HL-60 (cell line): ENCODE data around the gene KCNG3.

Experiments
- DNase-seq, 2 experiments: peaks; one replicate each; pipeline ENCODE4 v3.0.0-alpha.2; 2010 to 2020; ENCODE audit warnings: low read depth in 1 of 2, low spot score in 1 of 2
- H3K27ac ChIP-seq: fragments of 250-450 bp; sonication (Bioruptor Pico); replicated peaks from 2 replicates; pipeline ENCODE4 v1.5.1; 2020; ENCODE audit warnings: mild to moderate bottlenecking, moderate library complexity
- H3K27me3 ChIP-seq: fragments of 250-450 bp; sonication (Bioruptor Pico); 2 replicates; pipeline ENCODE4 v1.5.1; 2021; ENCODE audit warnings: mild to moderate bottlenecking, moderate library complexity; ENCODE audit not compliant: insufficient read depth, poor library complexity, severe bottlenecking
- H3K4me3 ChIP-seq: replicated peaks from 2 replicates; pipeline ENCODE4 v1.5.1; 2011; ENCODE audit warnings: mild to moderate bottlenecking, control low read depth, low read length; ENCODE audit not compliant: insufficient read depth
- CTCF ChIP-seq: IDR thresholded peaks from one replicate; pipeline ENCODE4 v1.5.1; 2011; ENCODE audit warnings: low read length, control low read depth, inconsistent platforms; ENCODE audit not compliant: insufficient read depth
- GABPA ChIP-seq: IDR thresholded peaks from 2 replicates; pipeline ENCODE4 v1.6.1; 2012; ENCODE audit warnings: low read depth
- POLR2AphosphoS5 ChIP-seq: IDR thresholded peaks from 2 replicates; pipeline ENCODE4 v1.6.1; 2012; ENCODE audit warnings: low read depth
- REST ChIP-seq: IDR thresholded peaks from 2 replicates; pipeline ENCODE4 v1.6.1; 2012; ENCODE audit warnings: low read depth; ENCODE audit not compliant: insufficient replicate concordance
- SPI1 ChIP-seq: IDR thresholded peaks from 2 replicates; pipeline ENCODE4 v1.6.1; 2012; ENCODE audit warnings: low read depth, mild to moderate bottlenecking, borderline replicate concordance

Gene KCNG3

GRCh38 chr2:42495234-42495581, 1.4 kb upstream of the KCNG3 start:
- no peak overlapping the region for H3K4me3 ChIP-seq
- no peak overlapping the region for H3K27ac ChIP-seq
- TF ChIP-seq REST, result no peak
- TF ChIP-seq CTCF, result no peak
- no peak for TF ChIP-seq GABPA
- no peak for TF ChIP-seq SPI1
- TF ChIP-seq POLR2AphosphoS5, result no peak
- H3K27me3 ChIP-seq, result peaks cover 20% of the 10 kb centered on the region
- no peak for DNase-seq

GRCh38 chr2:42494355-42495233, 812 bp upstream of the KCNG3 start:
- DNase-seq, result peak; percentile 60 to 72
- peak; percentile 86 for TF ChIP-seq CTCF
- no peak for TF ChIP-seq GABPA
- TF ChIP-seq POLR2AphosphoS5, result no peak
- peak overlapping the region; percentile 43 for H3K4me3 ChIP-seq
- peaks cover 20% of the 10 kb centered on the region for H3K27me3 ChIP-seq
- H3K27ac ChIP-seq, result no peak overlapping the region

GRCh38 chr2:42492691-42493467, 903 bp downstream of the KCNG3 start:
- Histone ChIP-seq H3K4me3 (no peak overlapping the region), H3K27me3 (peaks cover 20% of the 10 kb centered on the region), H3K27ac (no peak overlapping the region)
- no peak for DNase-seq
- no peak for TF ChIP-seq CTCF
- no peak for TF ChIP-seq POLR2AphosphoS5
- no peak for TF ChIP-seq REST
- TF ChIP-seq GABPA, result no peak
- no peak for TF ChIP-seq SPI1
